Dermis microvascular lymphatic vessel endothelial cell (primary cell): ENCODE data around the gene NUDCD3. TPM values are rescaled to one million over a fixed set of nuclear protein-coding genes. Genes with fewer than 3 reads are reported as not detected.
A peak's percentile ranks its signal among the peaks of the same experiment; 100 is the strongest.

Source experiments
- DNase-seq, 2 donors: peaks; one replicate each; pipeline versions ENCODE4 v3.0.0 to v3.0.0-alpha.2; 2010; ENCODE audit warnings: low read depth in 2 of 2
- total RNA-seq: library from RNA; depleted of rRNA; stranded (reverse); fragments of >200 nt; gene quantifications from 2 replicates; pipeline ENCODE4 v1.2.1, GENCODE V29; 2014

The NUDCD3 gene
- 60.7 and 72.4 TPM in 2 replicates for total RNA-seq

- DNase-seq: peak; percentile 80 to 89
These were observed at the start of gene NUDCD3 for GRCh38 chr7:44490351-44491200. TSS of gene NUDCD3 (minus strand) at chr7:44490658. CDS start at chr7:44490600, 58 bp downstream.

- no peak for DNase-seq
These were observed 49.4 kb upstream of the NUDCD3 start for GRCh38 chr7:44539669-44540506.

GRCh38 chr7:44538798-44539668, 48.6 kb upstream of the NUDCD3 start:
- DNase-seq: no peak

GRCh38 chr7:44538093-44538797, 47.8 kb upstream of the NUDCD3 start:
- no peak for DNase-seq

- DNase-seq: no peak
These were observed 47.0 kb upstream of the NUDCD3 start for GRCh38 chr7:44537442-44537841.

GRCh38 chr7:44536090-44536489, 45.6 kb upstream of the NUDCD3 start:
- no peak for DNase-seq

GRCh38 chr7:44535348-44536064, 45.0 kb upstream of the NUDCD3 start:
- no peak for DNase-seq

GRCh38 chr7:44534501-44534900, 44.0 kb upstream of the NUDCD3 start:
- peak in 1 of 2 donors; percentile 33 for DNase-seq

- no peak for DNase-seq
These were observed 43.6 kb upstream of the NUDCD3 start for GRCh38 chr7:44534087-44534486.

- no peak for DNase-seq
These were observed 43.0 kb upstream of the NUDCD3 start for GRCh38 chr7:44533301-44534055.

- DNase-seq: no peak
These were observed 41.2 kb upstream of the NUDCD3 start for GRCh38 chr7:44531421-44532380.

- DNase-seq: no peak
These were observed 40.5 kb upstream of the NUDCD3 start for GRCh38 chr7:44530990-44531389.

GRCh38 chr7:44524811-44525388, 34.4 kb upstream of the NUDCD3 start:
- DNase-seq: no peak

- DNase-seq: no peak
These were observed 31.9 kb upstream of the NUDCD3 start for GRCh38 chr7:44522315-44522714.

GRCh38 chr7:44521347-44522095, 31.1 kb upstream of the NUDCD3 start:
- no peak for DNase-seq

GRCh38 chr7:44520574-44520973, 30.1 kb upstream of the NUDCD3 start:
- no peak for DNase-seq

GRCh38 chr7:44519546-44519945, 29.1 kb upstream of the NUDCD3 start:
- DNase-seq: no peak
